Measurements from ENCODE around the gene FAM161A. TPM values are rescaled to one million over a fixed set of nuclear protein-coding genes. Genes with fewer than 3 reads are reported as not detected.

FAM161A gene
- total RNA-seq, 4 donors from 2014 or later: 2.8 to 8.0 (median 5.7) TPM

GRCh38 chr2:61841286-61841685 lies 12.6 kb downstream of the FAM161A start:
- no peak overlapping the region for H3K27ac ChIP-seq
- TF ChIP-seq POLR2A (IDR thresholded peaks at IDR 0.05): no peak
- TF ChIP-seq CTCF (IDR thresholded peaks at IDR 0.05): no peak
- no peak for TF ChIP-seq EP300 (IDR thresholded peaks at IDR 0.05)
- no peak for DNase-seq (ENCODE audit: low spot score in 2 of 2)
- H3K4me1 ChIP-seq: no peaks in the 10 kb centered on the region
- WGBS, 2 donors: 95 to 96% methylated on average over 3 of the region's 3 CpGs
- H3K4me3 ChIP-seq: no peak overlapping the region
- no peaks in the 10 kb centered on the region for H3K27me3 ChIP-seq
- H3K36me3 ChIP-seq: peaks cover 0 to 54% (median 0%) of the 10 kb centered on the region in 3 donors
- H3K9me3 ChIP-seq: no peaks in the 10 kb centered on the region

- no peak for DNase-seq (ENCODE audit: low spot score in 2 of 2)
- Histone ChIP-seq H3K36me3 (peaks cover 0 to 30% (median 0%) of the 10 kb centered on the region in 3 donors), H3K27me3 (no peaks in the 10 kb centered on the region), H3K4me1 (no peaks in the 10 kb centered on the region), H3K4me3 (no peak overlapping the region), H3K9me3 (no peaks in the 10 kb centered on the region), H3K27ac (no peak overlapping the region)
- 47 to 95% methylated on average over 1 of the region's 1 CpG for WGBS, 2 donors
- no peak for TF ChIP-seq EP300 (IDR thresholded peaks at IDR 0.05)
- TF ChIP-seq CTCF (IDR thresholded peaks at IDR 0.05): no peak
- TF ChIP-seq POLR2A (IDR thresholded peaks at IDR 0.05): no peak
These were observed 19.0 kb downstream of the FAM161A start for GRCh38 chr2:61834893-61835292.

- TF ChIP-seq CTCF (IDR thresholded peaks at IDR 0.05): no peak
- TF ChIP-seq POLR2A (IDR thresholded peaks at IDR 0.05): no peak
- TF ChIP-seq EP300 (IDR thresholded peaks at IDR 0.05): no peak
- Histone ChIP-seq H3K27me3 (no peaks in the 10 kb centered on the region), H3K36me3 (peaks cover 0 to 23% (median 0%) of the 10 kb centered on the region in 3 donors), H3K4me3 (no peak overlapping the region), H3K9me3 (no peaks in the 10 kb centered on the region), H3K27ac (no peak overlapping the region), H3K4me1 (no peaks in the 10 kb centered on the region)
- DNase-seq (ENCODE audit: low spot score in 2 of 2): no peak
- 89 to 93% methylated on average over 1 of the region's 1 CpG for WGBS, 2 donors
These were observed 19.9 kb downstream of the FAM161A start for GRCh38 chr2:61833971-61834370.

GRCh38 chr2:61832183-61832841 lies 21.5 kb downstream of the FAM161A start:
- no peak overlapping the region for H3K27ac ChIP-seq
- H3K9me3 ChIP-seq: no peaks in the 10 kb centered on the region
- 70 to 72% methylated on average over 11 of the region's 11 CpGs for WGBS, 2 donors

More at GRCh38 chr2:61832183-61832841, 21.5 kb downstream of the FAM161A start:
- Histone ChIP-seq H3K4me1 (no peaks in the 10 kb centered on the region), H3K4me3 (no peak overlapping the region), H3K27me3 (no peaks in the 10 kb centered on the region), H3K36me3 (peaks cover 0 to 19% (median 0%) of the 10 kb centered on the region in 3 donors)
- TF ChIP-seq POLR2A (IDR thresholded peaks at IDR 0.05): no peak
- TF ChIP-seq CTCF (IDR thresholded peaks at IDR 0.05): no peak
- TF ChIP-seq EP300 (IDR thresholded peaks at IDR 0.05): no peak
- no peak for DNase-seq (ENCODE audit: low spot score in 2 of 2)
